Mesangial cell (primary cell): Measurements from ENCODE around the gene VWA2. TPM values are rescaled to one million over a fixed set of nuclear protein-coding genes. Genes with fewer than 3 reads are reported as not detected.

Experiments
- total RNA-seq: library from RNA; depleted of rRNA; stranded (reverse); fragments of >200 nt; gene quantifications from 2 replicates; pipeline ENCODE4 v1.2.3, GENCODE V29; 2015

VWA2 gene
- 0.13 TPM in 1 of 2 replicates, not detected in the other for total RNA-seq

GRCh38 chr10:114239117-114239993, at the start of gene VWA2:
Gene VWA2 (plus strand): TSS chr10:114239254. CDS start chr10:114248714, 9,460 bp downstream.

Other genes with a start within 250 kb of the VWA2 start
- gene ADRB1, start 195.4 kb upstream of the VWA2 start, total RNA-seq, result not detected in 2 replicates
- gene CCDC186, start 65.1 kb upstream of the VWA2 start, total RNA-seq, result 3.6 and 4.3 TPM in 2 replicates
- gene TDRD1, start 59.9 kb upstream of the VWA2 start, total RNA-seq, result not detected in 2 replicates
- 14.5 and 15.5 TPM in 2 replicates for gene AFAP1L2, start 165.2 kb downstream of the VWA2 start, total RNA-seq